Hepatocyte (in vitro differentiated cells): ENCODE measurements around the gene PALLD.

Experiments
- EZH2 ChIP-seq: fragments of 200-600 bp; sonication (generic); IDR thresholded peaks from 2 replicates; pipeline ENCODE4 v1.6.1; 2016; ENCODE audit warnings: antibody characterized with exemption, mild to moderate bottlenecking, borderline replicate concordance
- EZH2phosphoT487 ChIP-seq: fragments of 200-600 bp; sonication (generic); IDR thresholded peaks from one replicate; pipeline ENCODE4 v1.6.1; 2018; ENCODE audit warnings: antibody characterized with exemption, mild to moderate bottlenecking, low read depth, moderate library complexity; ENCODE audit not compliant: unreplicated experiment, severe bottlenecking
- TF ChIP-seq, protein P1 (sequence below): fragments of 200-600 bp; sonication (generic); IDR thresholded peaks from 2 replicates; pipeline ENCODE4 v1.5.1; 2016; ENCODE audit warnings: antibody characterized with exemption, mild to moderate bottlenecking; ENCODE audit not compliant: poor library complexity

DNA sequence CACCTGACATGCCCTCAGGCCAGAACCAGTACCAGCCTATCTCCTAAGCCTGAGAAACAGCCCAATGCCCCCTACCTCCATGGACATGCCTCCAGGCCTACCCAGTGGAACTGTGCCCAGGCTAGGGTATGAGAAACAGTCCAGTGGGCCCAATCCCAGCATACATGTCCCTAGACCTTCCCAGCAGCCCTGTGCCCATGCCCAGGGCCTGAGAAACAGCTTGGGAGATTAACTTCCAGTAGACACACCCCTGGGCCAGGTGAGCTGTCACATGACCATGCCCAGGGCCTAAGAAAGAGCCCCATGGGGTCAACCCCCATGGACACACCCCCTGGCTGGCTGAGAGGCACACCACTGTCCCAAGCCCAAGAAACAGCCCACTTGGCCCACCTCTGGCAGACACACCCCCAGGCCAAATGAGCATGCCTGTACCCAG is 434.4 kb downstream of the PALLD start:
- TF ChIP-seq, protein P1, sequence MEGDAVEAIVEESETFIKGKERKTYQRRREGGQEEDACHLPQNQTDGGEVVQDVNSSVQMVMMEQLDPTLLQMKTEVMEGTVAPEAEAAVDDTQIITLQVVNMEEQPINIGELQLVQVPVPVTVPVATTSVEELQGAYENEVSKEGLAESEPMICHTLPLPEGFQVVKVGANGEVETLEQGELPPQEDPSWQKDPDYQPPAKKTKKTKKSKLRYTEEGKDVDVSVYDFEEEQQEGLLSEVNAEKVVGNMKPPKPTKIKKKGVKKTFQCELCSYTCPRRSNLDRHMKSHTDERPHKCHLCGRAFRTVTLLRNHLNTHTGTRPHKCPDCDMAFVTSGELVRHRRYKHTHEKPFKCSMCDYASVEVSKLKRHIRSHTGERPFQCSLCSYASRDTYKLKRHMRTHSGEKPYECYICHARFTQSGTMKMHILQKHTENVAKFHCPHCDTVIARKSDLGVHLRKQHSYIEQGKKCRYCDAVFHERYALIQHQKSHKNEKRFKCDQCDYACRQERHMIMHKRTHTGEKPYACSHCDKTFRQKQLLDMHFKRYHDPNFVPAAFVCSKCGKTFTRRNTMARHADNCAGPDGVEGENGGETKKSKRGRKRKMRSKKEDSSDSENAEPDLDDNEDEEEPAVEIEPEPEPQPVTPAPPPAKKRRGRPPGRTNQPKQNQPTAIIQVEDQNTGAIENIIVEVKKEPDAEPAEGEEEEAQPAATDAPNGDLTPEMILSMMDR, result no peak
- no peak for TF ChIP-seq EZH2phosphoT487
- no peak for TF ChIP-seq EZH2
